Tibial artery (tissue), 4 donors: ENCODE results near the gene LHCGR.
"Not testable (repeated sequence)": the region's sequence is repeated elsewhere in the genome, so short reads cannot be mapped to it uniquely, and the experiment has no call there.

Source experiments
- DNase-seq, 2 donors: peaks; one replicate each; pipeline ENCODE4 v3.0.0-alpha.2; 2019
- H3K27ac ChIP-seq, 2 donors: fragments of 200-600 bp; sonication (generic) in 1 of 2; 1 replicate in 1 of 2; 2 replicates in 1 of 2; pipeline ENCODE4 v1.5.1; 2018 to 2019; ENCODE audit warnings: mild to moderate bottlenecking in 1 of 2
- H3K27me3 ChIP-seq, 2 donors: fragments of 200-600 bp; sonication (generic) in 1 of 2; one replicate each; pipeline versions ENCODE4 v1.5.1 to v1.6.0; 2016 to 2019
- H3K36me3 ChIP-seq, 3 donors: fragments of 200-600 bp; sonication (generic) in 2 of 3; one replicate each; pipeline ENCODE4 v1.5.1; 2016 to 2019; ENCODE audit warnings: mild to moderate bottlenecking in 2 of 3
- H3K4me1 ChIP-seq, 4 donors: fragments of 200-600 bp; sonication (generic) in 2 of 4; 1 replicate in 3 of 4; 2 replicates in 1 of 4; pipeline ENCODE4 v1.5.1; 2016 to 2019
- H3K4me3 ChIP-seq, 2 donors: fragments of 200-600 bp; sonication (generic) in 1 of 2; 1 replicate in 1 of 2; 2 replicates in 1 of 2; pipeline ENCODE4 v1.5.1; 2018 to 2019; ENCODE audit warnings: mild to moderate bottlenecking in 2 of 2
- H3K9me3 ChIP-seq, 3 donors: fragments of 200-600 bp; sonication (generic) in 1 of 3; one replicate each; pipeline ENCODE4 v1.5.1; 2016 to 2019
- CTCF ChIP-seq, 2 experiments: fragments of 200-600 bp in 1 of 2; fragments of 450-650 bp in 1 of 2; IDR thresholded peaks; one replicate each; pipeline ENCODE4 v1.5.1; 2017 to 2019; ENCODE audit warnings: antibody characterized with exemption in 2 of 2, mild to moderate bottlenecking in 1 of 2, moderate library complexity in 1 of 2
- intact Hi-C: fragments of 100-400 bp; cut with DNase I; formaldehyde crosslinking; loops from one replicate; pipeline ENCODE4 v1.15.0; 2023; ENCODE audit warnings: low total_unique reads

LHCGR gene

GRCh38 chr2:48749291-48750127 is 6.0 kb downstream of the LHCGR start:
- intact Hi-C loops: no loop called here
- Histone ChIP-seq H3K27ac (no peak overlapping the region), H3K4me1 (no peaks in the 10 kb centered on the region), H3K36me3 (no peaks in the 10 kb centered on the region), H3K27me3 (peaks cover 0 to under 1% of the 10 kb centered on the region in 2 donors), H3K4me3 (no peak overlapping the region), H3K9me3 (no peaks in the 10 kb centered on the region)
- DNase-seq: no peak
- no peak for TF ChIP-seq CTCF (IDR thresholded peaks at IDR 0.05)

- Histone ChIP-seq H3K27ac (no peak overlapping the region), H3K9me3 (no peaks in the 10 kb centered on the region), H3K36me3 (no peaks in the 10 kb centered on the region), H3K4me3 (no peak overlapping the region), H3K27me3 (no peaks in the 10 kb centered on the region), H3K4me1 (no peaks in the 10 kb centered on the region)
- no peak for DNase-seq
- TF ChIP-seq CTCF (IDR thresholded peaks at IDR 0.05): no peak
- intact Hi-C loops: no loop called here
Observed at GRCh38 chr2:48747319-48747718, 8.2 kb downstream of the LHCGR start.

GRCh38 chr2:48739236-48739635 is 16.3 kb downstream of the LHCGR start:
- H3K4me3 ChIP-seq, H3K27ac ChIP-seq, DNase-seq, H3K4me1 ChIP-seq, H3K27me3 ChIP-seq, H3K9me3 ChIP-seq, intact Hi-C loops, H3K36me3 ChIP-seq: not testable (repeated sequence)

GRCh38 chr2:48738806-48739205 is 16.7 kb downstream of the LHCGR start:
- Histone ChIP-seq H3K27ac (no peak overlapping the region), H3K9me3 (no peaks in the 10 kb centered on the region), H3K4me1 (no peaks in the 10 kb centered on the region), H3K27me3 (no peaks in the 10 kb centered on the region), H3K36me3 (no peaks in the 10 kb centered on the region), H3K4me3 (no peak overlapping the region)
- no peak for DNase-seq
- intact Hi-C loops: no loop called here
- TF ChIP-seq CTCF (IDR thresholded peaks at IDR 0.05): no peak

- no peak for DNase-seq
- TF ChIP-seq CTCF (IDR thresholded peaks at IDR 0.05): no peak
- Histone ChIP-seq H3K4me1 (no peaks in the 10 kb centered on the region), H3K4me3 (no peak overlapping the region), H3K27ac (no peak overlapping the region), H3K9me3 (no peaks in the 10 kb centered on the region), H3K36me3 (no peaks in the 10 kb centered on the region), H3K27me3 (no peaks in the 10 kb centered on the region)
- intact Hi-C loops: no loop called here
Observed at GRCh38 chr2:48736251-48736650, 19.3 kb downstream of the LHCGR start.

GRCh38 chr2:48734576-48735303 is 20.8 kb downstream of the LHCGR start:
- Histone ChIP-seq H3K27me3 (no peaks in the 10 kb centered on the region), H3K4me1 (no peaks in the 10 kb centered on the region), H3K4me3 (no peak overlapping the region), H3K9me3 (no peaks in the 10 kb centered on the region), H3K27ac (no peak overlapping the region), H3K36me3 (no peaks in the 10 kb centered on the region)
- no peak for TF ChIP-seq CTCF (IDR thresholded peaks at IDR 0.05)
- no peak for DNase-seq
- intact Hi-C loops: no loop called here
